ENCODE measurements around the gene ARHGEF17. TPM values are rescaled to one million over a fixed set of nuclear protein-coding genes. Genes with fewer than 3 reads are reported as not detected.

The ARHGEF17 gene
- total and polyA plus RNA-seq, 2 of the 13 experiments (the other 11 are each of a cell fraction or from before 2014, with no cell fraction given), result 10.7 to 28.8 TPM

DNA sequence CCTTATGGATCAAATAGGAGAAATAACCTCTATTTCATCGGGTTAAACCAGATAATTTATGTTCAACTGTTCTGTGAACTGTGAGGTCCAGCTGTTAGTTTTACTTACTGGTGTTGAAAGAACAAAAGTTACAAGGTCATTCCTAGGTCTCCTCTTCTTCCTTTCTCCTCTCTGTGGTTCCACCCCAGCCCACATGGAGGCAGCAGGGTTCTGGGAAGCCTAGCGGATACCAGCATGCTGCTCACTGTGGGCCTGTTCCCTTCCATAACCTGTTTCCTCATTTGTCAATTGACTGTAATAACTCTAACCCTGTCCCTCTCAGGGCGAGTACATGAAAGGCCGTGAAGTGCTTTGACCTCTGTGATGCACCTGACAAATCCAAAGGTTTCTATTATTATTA is 96.0 kb downstream of the ARHGEF17 start (continued):
- TF ChIP-seq, protein P1, sequence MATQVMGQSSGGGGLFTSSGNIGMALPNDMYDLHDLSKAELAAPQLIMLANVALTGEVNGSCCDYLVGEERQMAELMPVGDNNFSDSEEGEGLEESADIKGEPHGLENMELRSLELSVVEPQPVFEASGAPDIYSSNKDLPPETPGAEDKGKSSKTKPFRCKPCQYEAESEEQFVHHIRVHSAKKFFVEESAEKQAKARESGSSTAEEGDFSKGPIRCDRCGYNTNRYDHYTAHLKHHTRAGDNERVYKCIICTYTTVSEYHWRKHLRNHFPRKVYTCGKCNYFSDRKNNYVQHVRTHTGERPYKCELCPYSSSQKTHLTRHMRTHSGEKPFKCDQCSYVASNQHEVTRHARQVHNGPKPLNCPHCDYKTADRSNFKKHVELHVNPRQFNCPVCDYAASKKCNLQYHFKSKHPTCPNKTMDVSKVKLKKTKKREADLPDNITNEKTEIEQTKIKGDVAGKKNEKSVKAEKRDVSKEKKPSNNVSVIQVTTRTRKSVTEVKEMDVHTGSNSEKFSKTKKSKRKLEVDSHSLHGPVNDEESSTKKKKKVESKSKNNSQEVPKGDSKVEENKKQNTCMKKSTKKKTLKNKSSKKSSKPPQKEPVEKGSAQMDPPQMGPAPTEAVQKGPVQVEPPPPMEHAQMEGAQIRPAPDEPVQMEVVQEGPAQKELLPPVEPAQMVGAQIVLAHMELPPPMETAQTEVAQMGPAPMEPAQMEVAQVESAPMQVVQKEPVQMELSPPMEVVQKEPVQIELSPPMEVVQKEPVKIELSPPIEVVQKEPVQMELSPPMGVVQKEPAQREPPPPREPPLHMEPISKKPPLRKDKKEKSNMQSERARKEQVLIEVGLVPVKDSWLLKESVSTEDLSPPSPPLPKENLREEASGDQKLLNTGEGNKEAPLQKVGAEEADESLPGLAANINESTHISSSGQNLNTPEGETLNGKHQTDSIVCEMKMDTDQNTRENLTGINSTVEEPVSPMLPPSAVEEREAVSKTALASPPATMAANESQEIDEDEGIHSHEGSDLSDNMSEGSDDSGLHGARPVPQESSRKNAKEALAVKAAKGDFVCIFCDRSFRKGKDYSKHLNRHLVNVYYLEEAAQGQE (IDR thresholded peaks at IDR 0.05; ENCODE audit: borderline replicate concordance in 1 of 2, low read depth in 1 of 2, low read length in 2 of 2), result no peak
- no peak for TF ChIP-seq SOX5 (CRISPR knock-in tag; IDR thresholded peaks at IDR 0.05; ENCODE audit: borderline replicate concordance)
- no peak for TF ChIP-seq IKZF4 (CRISPR knock-in tag; IDR thresholded peaks at IDR 0.05; ENCODE audit: borderline replicate concordance, low read depth, not compliant biosample characterization)
- TF ChIP-seq NFRKB (IDR thresholded peaks at IDR 0.05), result no peak
- TF ChIP-seq, protein P2, sequence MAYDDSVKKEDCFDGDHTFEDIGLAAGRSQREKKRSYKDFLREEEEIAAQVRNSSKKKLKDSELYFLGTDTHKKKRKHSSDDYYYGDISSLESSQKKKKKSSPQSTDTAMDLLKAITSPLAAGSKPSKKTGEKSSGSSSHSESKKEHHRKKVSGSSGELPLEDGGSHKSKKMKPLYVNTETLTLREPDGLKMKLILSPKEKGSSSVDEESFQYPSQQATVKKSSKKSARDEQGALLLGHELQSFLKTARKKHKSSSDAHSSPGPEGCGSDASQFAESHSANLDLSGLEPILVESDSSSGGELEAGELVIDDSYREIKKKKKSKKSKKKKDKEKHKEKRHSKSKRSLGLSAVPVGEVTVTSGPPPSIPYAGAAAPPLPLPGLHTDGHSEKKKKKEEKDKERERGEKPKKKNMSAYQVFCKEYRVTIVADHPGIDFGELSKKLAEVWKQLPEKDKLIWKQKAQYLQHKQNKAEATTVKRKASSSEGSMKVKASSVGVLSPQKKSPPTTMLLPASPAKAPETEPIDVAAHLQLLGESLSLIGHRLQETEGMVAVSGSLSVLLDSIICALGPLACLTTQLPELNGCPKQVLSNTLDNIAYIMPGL (CRISPR knock-in tag; IDR thresholded peaks at IDR 0.05; ENCODE audit: borderline replicate concordance in 1 of 2, low read depth in 1 of 2), result 0 out of 4 replicates have a peak, but pooled peaks of 1 of the 2 experiments have one; percentile 57
- TF ChIP-seq, protein P3, sequence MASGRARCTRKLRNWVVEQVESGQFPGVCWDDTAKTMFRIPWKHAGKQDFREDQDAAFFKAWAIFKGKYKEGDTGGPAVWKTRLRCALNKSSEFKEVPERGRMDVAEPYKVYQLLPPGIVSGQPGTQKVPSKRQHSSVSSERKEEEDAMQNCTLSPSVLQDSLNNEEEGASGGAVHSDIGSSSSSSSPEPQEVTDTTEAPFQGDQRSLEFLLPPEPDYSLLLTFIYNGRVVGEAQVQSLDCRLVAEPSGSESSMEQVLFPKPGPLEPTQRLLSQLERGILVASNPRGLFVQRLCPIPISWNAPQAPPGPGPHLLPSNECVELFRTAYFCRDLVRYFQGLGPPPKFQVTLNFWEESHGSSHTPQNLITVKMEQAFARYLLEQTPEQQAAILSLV (CRISPR knock-in tag; IDR thresholded peaks at IDR 0.05; ENCODE audit: borderline replicate concordance), result no peak
- TF ChIP-seq, protein P4, sequence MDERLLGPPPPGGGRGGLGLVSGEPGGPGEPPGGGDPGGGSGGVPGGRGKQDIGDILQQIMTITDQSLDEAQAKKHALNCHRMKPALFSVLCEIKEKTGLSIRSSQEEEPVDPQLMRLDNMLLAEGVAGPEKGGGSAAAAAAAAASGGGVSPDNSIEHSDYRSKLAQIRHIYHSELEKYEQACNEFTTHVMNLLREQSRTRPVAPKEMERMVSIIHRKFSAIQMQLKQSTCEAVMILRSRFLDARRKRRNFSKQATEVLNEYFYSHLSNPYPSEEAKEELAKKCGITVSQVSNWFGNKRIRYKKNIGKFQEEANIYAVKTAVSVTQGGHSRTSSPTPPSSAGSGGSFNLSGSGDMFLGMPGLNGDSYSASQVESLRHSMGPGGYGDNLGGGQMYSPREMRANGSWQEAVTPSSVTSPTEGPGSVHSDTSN (CRISPR knock-in tag; IDR thresholded peaks at IDR 0.05), result no peak
- no peak for TF ChIP-seq ZNF282 (IDR thresholded peaks at IDR 0.05; ENCODE audit: partially characterized antibody)
- TF ChIP-seq, protein P5, sequence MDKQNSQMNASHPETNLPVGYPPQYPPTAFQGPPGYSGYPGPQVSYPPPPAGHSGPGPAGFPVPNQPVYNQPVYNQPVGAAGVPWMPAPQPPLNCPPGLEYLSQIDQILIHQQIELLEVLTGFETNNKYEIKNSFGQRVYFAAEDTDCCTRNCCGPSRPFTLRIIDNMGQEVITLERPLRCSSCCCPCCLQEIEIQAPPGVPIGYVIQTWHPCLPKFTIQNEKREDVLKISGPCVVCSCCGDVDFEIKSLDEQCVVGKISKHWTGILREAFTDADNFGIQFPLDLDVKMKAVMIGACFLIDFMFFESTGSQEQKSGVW (CRISPR knock-in tag; IDR thresholded peaks at IDR 0.05; ENCODE audit: borderline replicate concordance), result no peak
- TF ChIP-seq ZNF703 (CRISPR knock-in tag; IDR thresholded peaks at IDR 0.05; ENCODE audit: borderline replicate concordance), result no peak
- TF ChIP-seq NR2F6 (IDR thresholded peaks at IDR 0.05), result no peak
- TF ChIP-seq NR2F6 (CRISPR knock-in tag; IDR thresholded peaks at IDR 0.05), result 0 out of 2 replicates have a peak, but pooled peaks have one; percentile 42
- no peak for TF ChIP-seq ISX (CRISPR knock-in tag; conservative IDR thresholded peaks at IDR 0.05)
- no peak for TF ChIP-seq ZNF260 (CRISPR knock-in tag; IDR thresholded peaks at IDR 0.05; ENCODE audit: borderline replicate concordance, low read depth)
- TF ChIP-seq, protein P6, sequence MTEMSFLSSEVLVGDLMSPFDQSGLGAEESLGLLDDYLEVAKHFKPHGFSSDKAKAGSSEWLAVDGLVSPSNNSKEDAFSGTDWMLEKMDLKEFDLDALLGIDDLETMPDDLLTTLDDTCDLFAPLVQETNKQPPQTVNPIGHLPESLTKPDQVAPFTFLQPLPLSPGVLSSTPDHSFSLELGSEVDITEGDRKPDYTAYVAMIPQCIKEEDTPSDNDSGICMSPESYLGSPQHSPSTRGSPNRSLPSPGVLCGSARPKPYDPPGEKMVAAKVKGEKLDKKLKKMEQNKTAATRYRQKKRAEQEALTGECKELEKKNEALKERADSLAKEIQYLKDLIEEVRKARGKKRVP (CRISPR knock-in tag; IDR thresholded peaks at IDR 0.05), result no peak
- no peak for TF ChIP-seq IRX3 (CRISPR knock-in tag; IDR thresholded peaks at IDR 0.05; ENCODE audit: borderline replicate concordance, low read depth)
- TF ChIP-seq NONO (IDR thresholded peaks at IDR 0.05), result no peak
- TF ChIP-seq NONO (CRISPR knock-in tag; conservative IDR thresholded peaks at IDR 0.05), result no peak
- TF ChIP-seq KLF16 (CRISPR knock-in tag; IDR thresholded peaks at IDR 0.05), result no peak
- TF ChIP-seq ZNF24 (IDR thresholded peaks at IDR 0.05), result no peak

Data from HepG2 (cell line).